ENCODE data around the gene AHSP. TPM values are rescaled to one million over a fixed set of nuclear protein-coding genes. Genes with fewer than 3 reads are reported as not detected.
A peak's percentile ranks its signal among the peaks of the same experiment; 100 is the strongest.
"Not testable (repeated sequence)": the region's sequence is repeated elsewhere in the genome, so short reads cannot be mapped to it uniquely, and the experiment has no call there.

Gene AHSP
- total RNA-seq, 4 donors from 2014 or later, result not detected

GRCh38 chr16:31568577-31569359 lies 41.1 kb downstream of the AHSP start:
- H3K36me3 ChIP-seq, result no peaks in the 10 kb centered on the region
- peak in 1 of 2 donors; percentile 15 for DNase-seq
- no peaks in the 10 kb centered on the region for H3K9me3 ChIP-seq
- H3K27ac ChIP-seq, result no peak overlapping the region
- WGBS, 2 donors, result 9% methylated on average over 47 to 49 of the region's 49 CpGs
- intact Hi-C loops (cut with DNase I), result no loop called here
- TF ChIP-seq POLR2A (IDR thresholded peaks at IDR 0.05) (no peak), CTCF (IDR thresholded peaks at IDR 0.05) (no peak)
- H3K27me3 ChIP-seq, result peaks cover 9% of the 10 kb centered on the region
- peaks cover 0 to 7% of the 10 kb centered on the region in 2 donors for H3K4me1 ChIP-seq
- no peak overlapping the region for H3K4me3 ChIP-seq (replicated peaks in 1 of 3)

- Histone ChIP-seq H3K27ac (no peak overlapping the region), H3K36me3 (no peaks in the 10 kb centered on the region), H3K9me3 (no peaks in the 10 kb centered on the region), H3K27me3 (peaks cover 9% of the 10 kb centered on the region), H3K4me3 (replicated peaks in 1 of 3) (no peak overlapping the region), H3K4me1 (peaks cover 0 to 7% of the 10 kb centered on the region in 2 donors)
- TF ChIP-seq CTCF (IDR thresholded peaks at IDR 0.05) (no peak), POLR2A (IDR thresholded peaks at IDR 0.05) (no peak)
- DNase-seq, result no peak
- WGBS, 2 donors, result 2 to 7% methylated on average over 20 to 25 of the region's 46 CpGs
- intact Hi-C loops (cut with DNase I), result no loop called here
Observed at GRCh38 chr16:31569360-31569717, 41.6 kb downstream of the AHSP start.

GRCh38 chr16:31572821-31573220 lies 45.1 kb downstream of the AHSP start:
- intact Hi-C loops (cut with DNase I), result no loop called here
- peaks cover 0 to 7% of the 10 kb centered on the region in 2 donors for H3K4me1 ChIP-seq
- H3K4me3 ChIP-seq (replicated peaks in 1 of 3), result no peak overlapping the region
- WGBS, 2 donors, result 70 to 78% methylated on average over 1 of the region's 1 CpG
- DNase-seq, result no peak
- no peaks in the 10 kb centered on the region for H3K9me3 ChIP-seq
- peaks cover 9% of the 10 kb centered on the region for H3K27me3 ChIP-seq
- no peak overlapping the region for H3K27ac ChIP-seq
- no peaks in the 10 kb centered on the region for H3K36me3 ChIP-seq
- TF ChIP-seq CTCF (IDR thresholded peaks at IDR 0.05), result no peak
- no peak for TF ChIP-seq POLR2A (IDR thresholded peaks at IDR 0.05)

GRCh38 chr16:31574159-31574558 lies 46.5 kb downstream of the AHSP start:
- H3K9me3 ChIP-seq; H3K27me3 ChIP-seq; intact Hi-C loops (cut with DNase I); DNase-seq; H3K4me3 ChIP-seq (replicated peaks in 1 of 3); H3K36me3 ChIP-seq; H3K27ac ChIP-seq; H3K4me1 ChIP-seq: not testable (repeated sequence)
- WGBS, 2 donors, result 31 to 39% methylated on average over 1 of the region's 1 CpG

- TF ChIP-seq POLR2A (IDR thresholded peaks at IDR 0.05) (no peak), CTCF (IDR thresholded peaks at IDR 0.05) (no peak)
- 68 to 69% methylated on average over 1 of the region's 1 CpG for WGBS, 2 donors
- Histone ChIP-seq H3K27me3 (no peaks in the 10 kb centered on the region), H3K4me3 (replicated peaks in 1 of 3) (no peak overlapping the region), H3K9me3 (no peaks in the 10 kb centered on the region), H3K4me1 (no peaks in the 10 kb centered on the region), H3K36me3 (no peaks in the 10 kb centered on the region), H3K27ac (no peak overlapping the region)
- no peak for DNase-seq
- intact Hi-C loops (cut with DNase I), result no loop called here
Observed at GRCh38 chr16:31577411-31577810, 49.7 kb downstream of the AHSP start.

Other genes with a start within 250 kb of the AHSP start
- 1 to 10 TPM in 3 of 4 donors, under 1 TPM in 1; 0.11 to 3.2 (median 2.2) TPM for gene ITGAX, start 172.7 kb upstream of the AHSP start, total RNA-seq
- gene ITGAD, start 134.6 kb upstream of the AHSP start, total RNA-seq, result not detected
- gene COX6A2, start 99.5 kb upstream of the AHSP start, total RNA-seq, result not detected
- 1 to 10 TPM in 3 of 4 donors, under 1 TPM in 1; 0.40 to 1.8 (median 1.5) TPM for gene ZNF843, start 85.1 kb upstream of the AHSP start, total RNA-seq
- gene ARMC5, start 68.4 kb upstream of the AHSP start, total RNA-seq, result 10 to 100 TPM; 13.2 to 18.0 (median 15.3) TPM
- gene TGFB1I1, start 55.7 kb upstream of the AHSP start, total RNA-seq, result 10 to 100 TPM; 11.0 to 23.5 (median 20.0) TPM
- under 1 TPM in 1 of 4 donors, not detected in 3; 0.33 TPM for gene SLC5A2, start 44.8 kb upstream of the AHSP start, total RNA-seq
- gene RUSF1, start 19.5 kb upstream of the AHSP start, total RNA-seq, result 100 to 1,000 TPM in 3 of 4 donors, 10 to 100 TPM in 1; 77.8 to 136 (median 129) TPM

Measured in thyroid gland (tissue), 4 donors.